Activated CD4-positive, CD25-positive, alpha-beta regulatory T cell treated with anti-CD3 and anti-CD28 coated beads, Interleukin-2, amount 50 U/mL, for 72 hours (primary cell): Measurements from ENCODE around the gene HACL1.

Experiments used
- DNase-seq: peaks from one replicate; pipeline ENCODE4 v3.0.0; 2021

Gene HACL1

GRCh38 chr3:15521573-15521965, 79.8 kb downstream of the HACL1 start, which contains the start of gene COLQ:
Gene COLQ (minus strand): TSS chr3:15521706. CDS start chr3:15521625, 81 bp downstream.
- DNase-seq: no peak

GRCh38 chr3:15520804-15521572, 80.4 kb downstream of the HACL1 start:
- DNase-seq: no peak

- no peak for DNase-seq
These were observed 81.2 kb downstream of the HACL1 start for GRCh38 chr3:15520185-15520584.

DNA sequence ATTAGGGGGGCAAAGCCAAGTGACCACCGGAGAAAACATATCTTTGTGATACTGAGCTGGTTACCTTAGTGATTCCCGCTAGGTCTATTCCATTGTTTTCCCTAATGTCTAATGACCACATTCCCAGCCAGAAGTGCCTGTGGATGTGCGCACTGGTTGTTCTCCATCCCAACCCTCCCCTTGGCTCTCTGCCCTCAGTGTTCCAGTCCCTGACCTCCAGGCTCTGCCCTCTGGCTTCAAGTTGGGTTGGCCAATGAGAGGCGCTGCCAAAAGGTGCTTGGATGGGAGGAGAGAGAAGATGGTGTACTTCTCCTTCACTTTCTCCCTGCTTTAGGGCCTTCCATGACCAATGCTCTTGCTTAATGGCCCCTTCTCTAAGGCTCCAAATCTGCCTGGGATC, 82.3 kb downstream of the HACL1 start:
- no peak for DNase-seq

GRCh38 chr3:15514663-15515340, 86.6 kb downstream of the HACL1 start:
- DNase-seq: no peak

- no peak for DNase-seq
These were observed 87.3 kb downstream of the HACL1 start for GRCh38 chr3:15513810-15514662.

DNA sequence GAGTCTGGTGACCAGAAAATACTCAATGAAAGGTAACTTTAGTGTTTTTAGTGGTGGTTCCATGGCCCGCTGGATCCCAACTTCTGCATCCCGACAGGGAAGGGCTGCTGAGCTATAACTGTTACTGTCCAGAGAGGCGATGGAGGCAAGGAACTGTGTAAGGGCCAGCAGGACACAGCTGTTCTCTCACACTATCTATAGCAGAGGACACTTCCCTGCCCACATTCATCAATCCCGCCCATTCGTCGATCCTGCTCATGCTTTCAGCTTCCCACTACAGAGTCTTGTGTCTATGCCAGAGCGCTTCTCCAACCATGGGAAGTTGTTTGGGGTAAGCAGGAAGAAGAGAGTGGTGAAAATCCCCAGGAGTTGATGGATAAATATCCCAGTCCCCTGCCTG, 88.3 kb downstream of the HACL1 start:
- no peak for DNase-seq

GRCh38 chr3:15512166-15512565, 89.2 kb downstream of the HACL1 start:
- DNase-seq: no peak

- DNase-seq: no peak
These were observed 90.2 kb downstream of the HACL1 start for GRCh38 chr3:15511156-15511555.
